Stimulated activated CD8-positive, alpha-beta memory T cell treated with anti-CD3 and anti-CD28 coated beads, Interleukin-7, amount 100 ng/mL, for 1 hour (primary cell): ENCODE data around the gene PTPN3.

Experiments
- DNase-seq, 2 donors: peaks; one replicate each; pipeline ENCODE4 v3.0.0-alpha.2; 2020; ENCODE audit warnings: low read depth in 2 of 2

The PTPN3 gene

GRCh38 chr9:109426626-109427402 is 71.3 kb downstream of the PTPN3 start:
- no peak for DNase-seq

GRCh38 chr9:109424618-109425017 is 73.5 kb downstream of the PTPN3 start:
- DNase-seq = no peak

- no peak for DNase-seq
Observed at GRCh38 chr9:109423877-109424276, 74.2 kb downstream of the PTPN3 start.

GRCh38 chr9:109422641-109423040 is 75.5 kb downstream of the PTPN3 start:
- DNase-seq = no peak

GRCh38 chr9:109421026-109421970 is 76.8 kb downstream of the PTPN3 start:
- no peak for DNase-seq

- no peak for DNase-seq
Observed at GRCh38 chr9:109419531-109419930, 78.6 kb downstream of the PTPN3 start.

GRCh38 chr9:109418827-109419226 is 79.3 kb downstream of the PTPN3 start:
- no peak for DNase-seq

GRCh38 chr9:109417585-109418544 is 80.2 kb downstream of the PTPN3 start:
- no peak for DNase-seq

GRCh38 chr9:109417054-109417453 is 81.1 kb downstream of the PTPN3 start:
- no peak for DNase-seq

- DNase-seq = no peak
Observed at GRCh38 chr9:109416135-109416706, 81.9 kb downstream of the PTPN3 start.

GRCh38 chr9:109414125-109414785 is 83.9 kb downstream of the PTPN3 start:
- DNase-seq = no peak

- no peak for DNase-seq
Observed at GRCh38 chr9:109411798-109412352, 86.2 kb downstream of the PTPN3 start.

- DNase-seq = no peak
Observed at GRCh38 chr9:109411069-109411761, 86.9 kb downstream of the PTPN3 start.

GRCh38 chr9:109409773-109410397 is 88.2 kb downstream of the PTPN3 start:
- no peak for DNase-seq

GRCh38 chr9:109408759-109409462 is 89.2 kb downstream of the PTPN3 start:
- no peak for DNase-seq

- no peak for DNase-seq
Observed at GRCh38 chr9:109403766-109404320, 94.3 kb downstream of the PTPN3 start.

- DNase-seq = no peak
Observed at GRCh38 chr9:109403116-109403515, 95.0 kb downstream of the PTPN3 start.

- no peak for DNase-seq
Observed at GRCh38 chr9:109401990-109402318, 96.2 kb downstream of the PTPN3 start.
